ENCODE data around the gene PTPN1. TPM values are rescaled to one million over a fixed set of nuclear protein-coding genes. Genes with fewer than 3 reads are reported as not detected.

The PTPN1 gene
- total RNA-seq, 1 experiment from 2014 or later, result 65.2 TPM

GRCh38 chr20:50482396-50482981, 27.7 kb upstream of the PTPN1 start:
- Histone ChIP-seq H3K9me3 (no peaks in the 10 kb centered on the region), H3K27me3 (replicated peaks; ENCODE audit: control insufficient read depth, insufficient read depth, low read length) (no peaks in the 10 kb centered on the region), H3K36me3 (ENCODE audit: control insufficient read depth, insufficient read depth, low read length) (no peaks in the 10 kb centered on the region), H3K4me1 (peaks cover 6% of the 10 kb centered on the region), H3K4me3 (ENCODE audit: low read depth, low read length) (no peak overlapping the region)
- Mint-ChIP-seq H3K4me3 (ENCODE audit: unreplicated experiment) (no peak overlapping the region), H3K4me1 (ENCODE audit: low read depth, unreplicated experiment) (no peaks in the 10 kb centered on the region), H3K27ac (ENCODE audit: unreplicated experiment) (no peak overlapping the region), H3K36me3 (ENCODE audit: insufficient read depth, unreplicated experiment) (no peaks in the 10 kb centered on the region), H3K27me3 (ENCODE audit: insufficient read depth, unreplicated experiment) (no peaks in the 10 kb centered on the region), H3K9me3 (ENCODE audit: unreplicated experiment) (peaks cover 10% of the 10 kb centered on the region)
- intact Hi-C loops (cut with micrococcal nuclease; ENCODE audit: unreplicated experiment), result no loop called here
- BruUV-seq (replicated peaks), result no TSS peak
- ChIA-PET CTCF (no interaction called here), POLR2A (no interaction called here)
- TF ChIP-seq CTCF (IDR thresholded peaks at IDR 0.05; ENCODE audit: insufficient read depth in 1 of 2, low read depth in 1 of 2, low read length in 1 of 2, severe bottlenecking in 1 of 2, unreplicated experiment in 1 of 2), result no peak
- no peak for DNase-seq

GRCh38 chr20:50484271-50484976, 25.8 kb upstream of the PTPN1 start:
- no peaks in the 10 kb centered on the region for H3K4me1 Mint-ChIP-seq (ENCODE audit: low read depth, unreplicated experiment)
- no peaks in the 10 kb centered on the region for H3K9me3 ChIP-seq
- H3K4me1 ChIP-seq, result no peaks in the 10 kb centered on the region
- BruUV-seq (replicated peaks), result no TSS peak
- ChIA-PET POLR2A (no interaction called here), CTCF (interaction anchor here (0.6 to 1.0 kb wide), 2 partner anchors 20 to 296 kb away, joined by 3 read pairs; no protein-coding TSS in a partner anchor)
- no peak for DNase-seq
- TF ChIP-seq CTCF (IDR thresholded peaks at IDR 0.05; ENCODE audit: insufficient read depth in 1 of 2, low read depth in 1 of 2, low read length in 1 of 2, severe bottlenecking in 1 of 2, unreplicated experiment in 1 of 2), result no peak
- peaks cover 10% of the 10 kb centered on the region for H3K9me3 Mint-ChIP-seq (ENCODE audit: unreplicated experiment)
- H3K36me3 Mint-ChIP-seq (ENCODE audit: insufficient read depth, unreplicated experiment), result no peaks in the 10 kb centered on the region
- no peak overlapping the region for H3K4me3 Mint-ChIP-seq (ENCODE audit: unreplicated experiment)
- no peaks in the 10 kb centered on the region for H3K36me3 ChIP-seq (ENCODE audit: control insufficient read depth, insufficient read depth, low read length)
- intact Hi-C loops (cut with micrococcal nuclease; ENCODE audit: unreplicated experiment), result no loop called here
- H3K27me3 Mint-ChIP-seq (ENCODE audit: insufficient read depth, unreplicated experiment), result no peaks in the 10 kb centered on the region
- H3K4me3 ChIP-seq (ENCODE audit: low read depth, low read length), result no peak overlapping the region
- H3K27me3 ChIP-seq (replicated peaks; ENCODE audit: control insufficient read depth, insufficient read depth, low read length), result no peaks in the 10 kb centered on the region
- H3K27ac Mint-ChIP-seq (ENCODE audit: unreplicated experiment), result no peak overlapping the region

GRCh38 chr20:50487397-50487796, 22.8 kb upstream of the PTPN1 start:
- intact Hi-C loops (cut with micrococcal nuclease; ENCODE audit: unreplicated experiment), result no loop called here
- no peak for DNase-seq
- BruUV-seq (replicated peaks), result no TSS peak
- Histone ChIP-seq H3K4me3 (ENCODE audit: low read depth, low read length) (no peak overlapping the region), H3K36me3 (ENCODE audit: control insufficient read depth, insufficient read depth, low read length) (no peaks in the 10 kb centered on the region), H3K9me3 (no peaks in the 10 kb centered on the region), H3K27me3 (replicated peaks; ENCODE audit: control insufficient read depth, insufficient read depth, low read length) (no peaks in the 10 kb centered on the region), H3K4me1 (no peaks in the 10 kb centered on the region)
- CTCF ChIA-PET, result interaction anchor here (0.6 to 0.8 kb wide), 4 partner anchors 24 to 351 kb away, joined by 3 to 4 read pairs (median 4); no protein-coding TSS in a partner anchor
- no peaks in the 10 kb centered on the region for H3K36me3 Mint-ChIP-seq (ENCODE audit: insufficient read depth, unreplicated experiment)
- peaks cover 10% of the 10 kb centered on the region for H3K9me3 Mint-ChIP-seq (ENCODE audit: unreplicated experiment)
- no peaks in the 10 kb centered on the region for H3K4me1 Mint-ChIP-seq (ENCODE audit: low read depth, unreplicated experiment)
- no peak for TF ChIP-seq CTCF (IDR thresholded peaks at IDR 0.05; ENCODE audit: insufficient read depth in 1 of 2, low read depth in 1 of 2, low read length in 1 of 2, severe bottlenecking in 1 of 2, unreplicated experiment in 1 of 2)
- POLR2A ChIA-PET, result interaction anchor here (0.6 kb wide), 1 partner anchor 191 kb away, joined by 8 read pairs; no protein-coding TSS in a partner anchor
- no peak overlapping the region for H3K4me3 Mint-ChIP-seq (ENCODE audit: unreplicated experiment)
- H3K27ac Mint-ChIP-seq (ENCODE audit: unreplicated experiment), result no peak overlapping the region
- no peaks in the 10 kb centered on the region for H3K27me3 Mint-ChIP-seq (ENCODE audit: insufficient read depth, unreplicated experiment)

Measured in Caco-2 (cell line).